Stomach (tissue), 4 donors: Measurements from ENCODE around the gene ADARB2.
"Not testable (repeated sequence)": the region's sequence is repeated elsewhere in the genome, so short reads cannot be mapped to it uniquely, and the experiment has no call there.

Source experiments
- CTCF ChIP-seq, 7 experiments: fragments of 450-650 bp in 4 of 7; fragments of 200-600 bp in 3 of 7; sonication (generic) in 3 of 7; IDR thresholded peaks; one replicate each; pipeline ENCODE4 v1.5.1; 2016 to 2019; ENCODE audit warnings: antibody characterized with exemption in 7 of 7, control low read depth in 2 of 7, mild to moderate bottlenecking in 1 of 7
- EP300 ChIP-seq: sonication (generic); formaldehyde crosslinking; IDR thresholded peaks from one replicate; pipeline ENCODE4 v1.6.1; 2017; ENCODE audit warnings: antibody characterized with exemption
- POLR2A ChIP-seq, 4 donors: fragments of 450-650 bp; IDR thresholded peaks; one replicate each; pipeline ENCODE4 v1.6.1; 2016; ENCODE audit warnings: antibody characterized with exemption in 4 of 4, control low read depth in 2 of 4, mild to moderate bottlenecking in 1 of 4, moderate library complexity in 1 of 4
- POLR2AphosphoS5 ChIP-seq, 3 donors: sonication (generic); formaldehyde crosslinking; IDR thresholded peaks; one replicate each; pipeline ENCODE4 v1.6.1; 2016; ENCODE audit warnings: antibody characterized with exemption in 3 of 3

GRCh38 chr10:1161315-1161673 is 576.0 kb downstream of the ADARB2 start:
- not testable (repeated sequence) for TF ChIP-seq CTCF (IDR thresholded peaks at IDR 0.05); EP300; POLR2A (IDR thresholded peaks at IDR 0.05); POLR2AphosphoS5 (IDR thresholded peaks at IDR 0.05)
